Left ventricle myocardium inferior (tissue), 1 donor: ENCODE measurements around the gene WSCD2. TPM values are rescaled to one million over a fixed set of nuclear protein-coding genes. Genes with fewer than 3 reads are reported as not detected.

Experiments used
- DNase-seq: peaks from one replicate; pipeline ENCODE4 v3.0.0-alpha.2; 2020
- H3K27ac ChIP-seq: fragments of 200-600 bp; replicated peaks from 2 replicates; pipeline ENCODE4 v1.8.0; 2021
- H3K27me3 ChIP-seq: fragments of 200-600 bp; 2 replicates; pipeline ENCODE4 v1.8.0; 2021; ENCODE audit warnings: low read depth
- H3K36me3 ChIP-seq: fragments of 200-600 bp; 2 replicates; pipeline ENCODE4 v1.8.0; 2021
- H3K4me1 ChIP-seq: fragments of 200-600 bp; 2 replicates; pipeline ENCODE4 v1.8.0; 2021
- H3K4me3 ChIP-seq: fragments of 200-600 bp; 2 replicates; pipeline ENCODE4 v1.8.0; 2021; ENCODE audit warnings: mild to moderate bottlenecking, moderate library complexity
- H3K9me3 ChIP-seq: fragments of 200-600 bp; replicated peaks from 2 replicates; pipeline ENCODE4 v1.8.0; 2021
- CTCF ChIP-seq: fragments of 200-600 bp; IDR thresholded peaks from 2 replicates; pipeline ENCODE4 v1.8.0; 2021; ENCODE audit warnings: antibody characterized with exemption, mild to moderate bottlenecking, borderline replicate concordance
- intact Hi-C: fragments of 100-400 bp; cut with micrococcal nuclease; formaldehyde crosslinking; loops from one replicate; pipeline ENCODE4 v1.11.0; 2022
- total RNA-seq: library from RNA; stranded (reverse); fragmentation: NEBNext Ultra II Directional; extraction: Animal tissue kit (Norgen Biotek cat#: 25700); gene quantifications from one replicate; pipeline ENCODE4 v1.2.1, GENCODE V29; 2021
- donor health status: DM: no; HTN: yes; CAD: no; lungs with severe emphysema.

WSCD2 gene
- total RNA-seq, 1 donor from 2014 or later = 0.14 TPM

- Histone ChIP-seq H3K9me3 (peaks cover 11% of the 10 kb centered on the region), H3K4me3 (no peak overlapping the region), H3K4me1 (no peaks in the 10 kb centered on the region), H3K27me3 (peaks cover 50% of the 10 kb centered on the region), H3K27ac (no peak overlapping the region), H3K36me3 (no peaks in the 10 kb centered on the region)
- intact Hi-C loops = no loop called here
- no peak for TF ChIP-seq CTCF
- DNase-seq = no peak
Measured at GRCh38 chr12:108254517-108255251, 125.6 kb downstream of the WSCD2 start.

GRCh38 chr12:108255252-108255602 lies 126.1 kb downstream of the WSCD2 start:
- Histone ChIP-seq H3K27me3 (peaks cover 47% of the 10 kb centered on the region), H3K4me3 (no peak overlapping the region), H3K9me3 (peaks cover 16% of the 10 kb centered on the region), H3K4me1 (no peaks in the 10 kb centered on the region), H3K27ac (no peak overlapping the region), H3K36me3 (no peaks in the 10 kb centered on the region)
- intact Hi-C loops = no loop called here
- no peak for DNase-seq
- no peak for TF ChIP-seq CTCF

GRCh38 chr12:108257004-108257403 lies 127.9 kb downstream of the WSCD2 start:
- peaks cover 34% of the 10 kb centered on the region for H3K9me3 ChIP-seq
- TF ChIP-seq CTCF = no peak
- intact Hi-C loops = no loop called here
- peaks cover 31% of the 10 kb centered on the region for H3K27me3 ChIP-seq
- no peaks in the 10 kb centered on the region for H3K4me1 ChIP-seq
- DNase-seq = no peak
- H3K27ac ChIP-seq = no peak overlapping the region
- H3K4me3 ChIP-seq = no peak overlapping the region
- H3K36me3 ChIP-seq = no peaks in the 10 kb centered on the region

GRCh38 chr12:108257610-108258106 lies 128.6 kb downstream of the WSCD2 start:
- no peaks in the 10 kb centered on the region for H3K4me1 ChIP-seq
- no peak overlapping the region for H3K27ac ChIP-seq
- peaks cover 24% of the 10 kb centered on the region for H3K27me3 ChIP-seq
- H3K4me3 ChIP-seq = no peak overlapping the region
- no peak for DNase-seq
- TF ChIP-seq CTCF = no peak
- intact Hi-C loops = no loop called here
- no peaks in the 10 kb centered on the region for H3K36me3 ChIP-seq
- peaks cover 40% of the 10 kb centered on the region for H3K9me3 ChIP-seq

- no peak overlapping the region for H3K4me3 ChIP-seq
- H3K9me3 ChIP-seq = peaks cover 40% of the 10 kb centered on the region
- intact Hi-C loops = no loop called here
- no peak for DNase-seq
- TF ChIP-seq CTCF = no peak
- H3K4me1 ChIP-seq = no peaks in the 10 kb centered on the region
- no peak overlapping the region for H3K27ac ChIP-seq
- no peaks in the 10 kb centered on the region for H3K36me3 ChIP-seq
- peaks cover 22% of the 10 kb centered on the region for H3K27me3 ChIP-seq
Measured at GRCh38 chr12:108260039-108260438, 131.0 kb downstream of the WSCD2 start.
